Psoas muscle (tissue), 8 donors: ENCODE data around the gene PLCE1. TPM values are rescaled to one million over a fixed set of nuclear protein-coding genes. Genes with fewer than 3 reads are reported as not detected.

ENCODE experiments used
- ATAC-seq, 4 donors: fragments of 200-7000 bp; cut with Tn5 transposase; one replicate each; pipeline ENCODE4 v1.9.1; 2020; ENCODE audit warnings: moderate library complexity in 3 of 4, mild to moderate bottlenecking in 2 of 4
- DNase-seq, 2 donors: peaks; one replicate each; pipeline ENCODE4 v3.0.0-alpha.2; 2020
- H3K27ac ChIP-seq: fragments of 200-600 bp; one replicate; pipeline ENCODE4 v1.8.0; 2022
- H3K27me3 ChIP-seq, 3 donors: fragments of 200-600 bp in 1 of 3; one replicate each; pipeline versions ENCODE4 v1.6.1 to v1.8.0; 2013 to 2022; ENCODE audit warnings: low read length in 2 of 3, mild to moderate bottlenecking in 2 of 3, moderate library complexity in 1 of 3; ENCODE audit not compliant: insufficient read depth in 3 of 3
- H3K36me3 ChIP-seq, 2 donors: fragments of 200-600 bp in 1 of 2; one replicate each; pipeline versions ENCODE4 v1.6.1 to v1.8.0; 2013 to 2022; ENCODE audit warnings: low read depth in 1 of 2, mild to moderate bottlenecking in 1 of 2, moderate library complexity in 1 of 2; ENCODE audit not compliant: insufficient read depth in 1 of 2
- H3K4me1 ChIP-seq: fragments of 200-600 bp; one replicate; pipeline ENCODE4 v1.8.0; 2022
- H3K4me3 ChIP-seq: fragments of 200-600 bp; one replicate; pipeline ENCODE4 v1.8.0; 2022; ENCODE audit warnings: mild to moderate bottlenecking
- H3K9me3 ChIP-seq: fragments of 200-600 bp; one replicate; pipeline ENCODE4 v1.8.0; 2022
- WGBS, 3 donors: extraction: QIAGEN DNeasy Blood & Tissue Kit; methylation state at CpG; one replicate each; pipeline versions ENCODE4 v1.1.6 to v1.1.7; 2013; 5-methylcytosine and 5-hydroxymethylcytosine counted together
- intact Hi-C, 2 donors: fragments of 100-400 bp; cut with DNase I; formaldehyde crosslinking; loops; one replicate each; pipeline versions ENCODE4 v1.11.0 to v1.14.2; 2022
- polyA plus RNA-seq, 3 donors: library from polyadenylated mRNA; stranded (reverse); fragments of 200-250 nt; gene quantifications; one replicate each; pipeline ENCODE4 v1.2.3, GENCODE V29; 2013
- total RNA-seq, 4 donors: library from RNA; stranded (reverse); fragmentation: NEBNext Ultra II Directional in 2 of 4; extraction: Animal tissue kit (Norgen Biotek cat#: 25700) in 2 of 4; gene quantifications; one replicate each; pipeline versions ENCODE4 v1.2.1 to v1.2.4, GENCODE V29; 2021 to 2023
- TF ChIP-seq, protein P1 (sequence below): fragments of 200-600 bp; IDR thresholded peaks from one replicate; pipeline ENCODE4 v1.8.0; 2022; ENCODE audit warnings: antibody characterized with exemption
- donor health status: healthy with polysubstance abuse.
- donor health status: DM: no; HTN: no; CAD: no; lungs with moderate emphysema.
- donor health status: Bipolar disorder and iron deficiency.
- donor health status: healthy.
- donor health status: DM: yes; HTN: yes; CAD: no.
- donor health status: DM: no; HTN: no; CAD: no.
- donor health status: DM: no; HTN: no; CAD: no.
- donor health status: DM: yes; HTN: yes; CAD: no.

The PLCE1 gene
- total and polyA plus RNA-seq, 7 donors: 0.43 to 11.5 (median 2.8) TPM

DNA sequence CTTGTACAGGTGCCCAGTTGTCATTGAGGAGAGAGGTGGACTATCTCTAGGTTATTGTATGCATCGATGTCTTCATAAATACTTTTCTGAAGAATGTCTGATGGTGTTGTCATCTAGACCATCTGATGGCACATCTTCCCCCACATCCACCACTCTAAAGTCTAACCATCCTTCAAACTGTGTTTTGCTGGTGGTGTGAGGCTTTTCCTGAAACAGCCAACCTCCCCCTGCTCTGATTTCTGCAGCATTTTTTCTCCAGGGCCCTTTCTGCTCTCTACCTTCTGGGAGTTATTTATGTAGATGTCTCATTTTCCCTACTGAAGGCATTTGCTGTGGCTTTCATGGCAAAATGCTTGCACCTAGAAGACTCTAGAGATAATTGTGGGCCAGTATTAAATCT lies 1.5 kb downstream of the PLCE1 start:
- peak overlapping the region; percentile 81 for H3K4me3 ChIP-seq
- TF ChIP-seq, protein P1, sequence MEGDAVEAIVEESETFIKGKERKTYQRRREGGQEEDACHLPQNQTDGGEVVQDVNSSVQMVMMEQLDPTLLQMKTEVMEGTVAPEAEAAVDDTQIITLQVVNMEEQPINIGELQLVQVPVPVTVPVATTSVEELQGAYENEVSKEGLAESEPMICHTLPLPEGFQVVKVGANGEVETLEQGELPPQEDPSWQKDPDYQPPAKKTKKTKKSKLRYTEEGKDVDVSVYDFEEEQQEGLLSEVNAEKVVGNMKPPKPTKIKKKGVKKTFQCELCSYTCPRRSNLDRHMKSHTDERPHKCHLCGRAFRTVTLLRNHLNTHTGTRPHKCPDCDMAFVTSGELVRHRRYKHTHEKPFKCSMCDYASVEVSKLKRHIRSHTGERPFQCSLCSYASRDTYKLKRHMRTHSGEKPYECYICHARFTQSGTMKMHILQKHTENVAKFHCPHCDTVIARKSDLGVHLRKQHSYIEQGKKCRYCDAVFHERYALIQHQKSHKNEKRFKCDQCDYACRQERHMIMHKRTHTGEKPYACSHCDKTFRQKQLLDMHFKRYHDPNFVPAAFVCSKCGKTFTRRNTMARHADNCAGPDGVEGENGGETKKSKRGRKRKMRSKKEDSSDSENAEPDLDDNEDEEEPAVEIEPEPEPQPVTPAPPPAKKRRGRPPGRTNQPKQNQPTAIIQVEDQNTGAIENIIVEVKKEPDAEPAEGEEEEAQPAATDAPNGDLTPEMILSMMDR: no peak
- no peak overlapping the region for H3K27ac ChIP-seq
- 92 to 100% (median 95%) methylated on average over 1 of the region's 1 CpG for WGBS, 3 donors
- ATAC-seq: no peak
- intact Hi-C loops: loop anchor here (5.0 to 10.0 kb wide), 2 partner anchors 33 to 220 kb away; no protein-coding TSS in a partner anchor
- no peaks in the 10 kb centered on the region for H3K27me3 ChIP-seq
- H3K4me1 ChIP-seq: peaks cover 28% of the 10 kb centered on the region
- H3K36me3 ChIP-seq: no peaks in the 10 kb centered on the region
- H3K9me3 ChIP-seq: no peaks in the 10 kb centered on the region
- DNase-seq: no peak

DNA sequence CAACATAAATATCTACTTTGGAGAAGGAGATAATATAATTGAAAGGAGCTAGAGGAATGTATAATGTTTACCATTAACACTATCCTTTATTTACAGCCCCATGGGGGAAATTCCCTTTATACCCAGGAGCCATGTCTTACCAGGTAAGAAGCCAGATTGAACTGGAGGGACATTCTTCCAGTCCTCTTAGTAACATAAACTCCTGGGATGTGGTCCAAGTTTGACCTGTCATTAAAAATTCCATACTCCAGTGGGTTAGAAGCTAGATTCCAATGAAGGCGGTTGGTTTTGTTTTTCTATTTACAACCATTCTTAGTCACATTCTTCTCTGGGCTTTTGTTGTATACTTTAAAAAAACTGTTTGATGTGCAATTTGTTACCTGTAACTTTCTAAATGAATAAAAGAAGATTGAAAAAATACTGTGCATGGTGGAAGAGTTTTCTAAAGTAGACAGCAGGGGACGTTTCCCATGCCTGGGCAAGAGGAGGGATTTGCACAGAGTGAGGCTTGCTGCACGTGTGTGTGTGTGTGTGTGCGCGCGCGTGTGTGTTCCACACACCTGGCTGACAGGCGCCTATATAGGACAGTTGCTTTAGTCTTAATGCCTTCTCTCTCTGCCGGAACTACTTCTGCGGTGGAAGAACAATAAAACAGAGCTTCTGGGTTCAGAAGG lies 2.0 kb downstream of the PLCE1 start:
- 85 to 89% (median 85%) methylated on average over 10 of the region's 10 CpGs for WGBS, 3 donors
- DNase-seq (no peak), ATAC-seq (no peak)
- intact Hi-C loops: loop anchor here (5.0 to 10.0 kb wide), 2 partner anchors 33 to 219 kb away; no protein-coding TSS in a partner anchor
- H3K9me3 ChIP-seq: no peaks in the 10 kb centered on the region
- peak overlapping the region; percentile 81 for H3K4me3 ChIP-seq
- H3K27ac ChIP-seq: no peak overlapping the region
- TF ChIP-seq, protein P1: no peak
- no peaks in the 10 kb centered on the region for H3K27me3 ChIP-seq
- peaks cover 33% of the 10 kb centered on the region for H3K4me1 ChIP-seq
- no peaks in the 10 kb centered on the region for H3K36me3 ChIP-seq

DNA sequence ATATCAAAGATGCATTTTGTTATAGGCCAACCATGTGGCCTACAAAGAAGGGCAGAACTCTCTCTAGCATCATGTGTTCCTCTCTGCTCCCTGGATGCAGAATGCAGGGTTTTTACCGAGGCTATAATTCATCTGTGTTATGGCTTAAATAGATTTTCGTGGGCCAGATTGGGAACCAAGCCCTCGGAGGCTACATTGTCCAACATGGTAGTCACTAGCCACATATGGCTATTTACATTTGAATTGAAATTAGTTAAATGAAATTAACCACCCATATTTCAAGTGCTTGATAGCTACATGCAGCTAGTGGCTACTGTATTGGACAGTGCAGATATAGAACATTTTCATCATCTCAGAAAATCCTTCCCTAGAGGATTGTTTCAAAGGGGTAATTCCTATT lies 2.8 kb downstream of the PLCE1 start:
- TF ChIP-seq, protein P1: no peak
- WGBS, 3 donors: 81 to 92% (median 86%) methylated on average over 3 of the region's 3 CpGs
- Histone ChIP-seq H3K36me3 (no peaks in the 10 kb centered on the region), H3K4me3 (no peak overlapping the region), H3K4me1 (peaks cover 31% of the 10 kb centered on the region), H3K27ac (no peak overlapping the region), H3K27me3 (no peaks in the 10 kb centered on the region), H3K9me3 (no peaks in the 10 kb centered on the region)
- ATAC-seq (no peak), DNase-seq (no peak)
- intact Hi-C loops: loop anchor here (5.0 to 10.0 kb wide), 2 partner anchors 34 to 218 kb away; no protein-coding TSS in a partner anchor

DNA sequence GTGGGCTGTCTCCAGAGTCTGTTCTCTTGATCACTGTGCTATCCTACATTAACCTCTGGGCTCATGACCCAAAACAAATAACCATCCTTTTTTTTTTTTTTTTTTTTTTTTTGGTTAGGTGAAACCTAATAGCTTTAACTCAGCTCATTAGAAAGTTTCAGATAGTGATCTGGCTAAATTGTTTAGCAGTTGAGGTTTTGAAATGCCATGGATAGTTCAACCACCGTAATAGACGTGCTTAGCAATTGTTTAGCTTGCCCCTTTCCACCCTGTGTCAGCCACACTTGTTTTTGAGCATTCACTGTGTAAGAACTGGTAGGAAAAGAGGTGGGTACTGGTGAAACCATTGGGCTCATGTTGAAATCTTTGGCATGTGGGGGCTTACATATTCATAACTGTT lies 3.8 kb downstream of the PLCE1 start:
- DNase-seq (no peak), ATAC-seq (no peak)
- H3K9me3 ChIP-seq: no peaks in the 10 kb centered on the region
- H3K27ac ChIP-seq: no peak overlapping the region
- 44 to 69% (median 55%) methylated on average over 2 of the region's 2 CpGs for WGBS, 3 donors
- H3K4me3 ChIP-seq: no peak overlapping the region
- TF ChIP-seq, protein P1: no peak
- no peaks in the 10 kb centered on the region for H3K36me3 ChIP-seq
- no peaks in the 10 kb centered on the region for H3K27me3 ChIP-seq
- intact Hi-C loops: loop anchor here (5.0 to 10.0 kb wide), 2 partner anchors 35 to 217 kb away; no protein-coding TSS in a partner anchor
- H3K4me1 ChIP-seq: peaks cover 33% of the 10 kb centered on the region
